Coronary artery (tissue), 2 donors: Measurements from ENCODE around the gene MAGI2.

Experiments used
- DNase-seq: peaks from one replicate; pipeline ENCODE4 v3.0.0-alpha.2; 2017; ENCODE audit warnings: low spot score
- H3K27ac ChIP-seq, 2 donors: fragments of 200-600 bp; sonication (generic); one replicate each; pipeline ENCODE4 v1.5.1; 2016 to 2019
- H3K4me3 ChIP-seq: fragments of 200-600 bp; sonication (generic); 2 replicates; pipeline ENCODE4 v1.5.1; 2016; ENCODE audit warnings: mild to moderate bottlenecking, moderate library complexity
- CTCF ChIP-seq: fragments of 200-600 bp; sonication (generic); IDR thresholded peaks from one replicate; pipeline ENCODE4 v1.5.1; 2019; ENCODE audit warnings: antibody characterized with exemption

Gene MAGI2

GRCh38 chr7:79386688-79387422, 66.6 kb downstream of the MAGI2 start:
- Histone ChIP-seq H3K27ac (no peak overlapping the region), H3K4me3 (no peak overlapping the region)
- DNase-seq: no peak
- TF ChIP-seq CTCF: no peak

GRCh38 chr7:79381921-79382320, 71.5 kb downstream of the MAGI2 start:
- H3K27ac ChIP-seq: no peak overlapping the region

GRCh38 chr7:79377097-79377496, 76.4 kb downstream of the MAGI2 start:
- DNase-seq: no peak
- Histone ChIP-seq H3K27ac (no peak overlapping the region), H3K4me3 (no peak overlapping the region)
- TF ChIP-seq CTCF: no peak

More at GRCh38 chr7:79381921-79382320, 71.5 kb downstream of the MAGI2 start:
- TF ChIP-seq CTCF: no peak
- no peak for DNase-seq
- H3K4me3 ChIP-seq: no peak overlapping the region

- H3K4me3 ChIP-seq: no peak overlapping the region
- H3K27ac ChIP-seq: no peak overlapping the region
- no peak for DNase-seq
- no peak for TF ChIP-seq CTCF
Observed at GRCh38 chr7:79376299-79377025, 77.0 kb downstream of the MAGI2 start.

GRCh38 chr7:79361214-79361613, 92.3 kb downstream of the MAGI2 start:
- Histone ChIP-seq H3K27ac (no peak overlapping the region), H3K4me3 (no peak overlapping the region)
- DNase-seq: no peak
- TF ChIP-seq CTCF: no peak

- H3K4me3 ChIP-seq: no peak overlapping the region
- no peak for DNase-seq
- TF ChIP-seq CTCF: no peak
- H3K27ac ChIP-seq: no peak overlapping the region
Observed at GRCh38 chr7:79359827-79360226, 93.6 kb downstream of the MAGI2 start.

- TF ChIP-seq CTCF: no peak
- DNase-seq: no peak
Observed at GRCh38 chr7:79357101-79357500, 96.4 kb downstream of the MAGI2 start.

More at GRCh38 chr7:79357101-79357500, 96.4 kb downstream of the MAGI2 start:
- H3K4me3 ChIP-seq: no peak overlapping the region
- H3K27ac ChIP-seq: no peak overlapping the region
